WTC11 (cell line): ENCODE results near the gene TADA2A. TPM values are rescaled to one million over a fixed set of nuclear protein-coding genes. Genes with fewer than 3 reads are reported as not detected.

Experiments
- ATAC-seq: fragments of 200-7000 bp; cut with Tn5 transposase; 2 replicates; pipeline ENCODE4 v1.10.0; 2021; ENCODE audit warnings: mild to moderate bottlenecking, moderate library complexity
- CTCF ChIA-PET: fragments of 300-600 bp; sonication (Branson Sonifier 250); formaldehyde crosslinking; loops from one replicate; lab custom pipeline; 2021; ENCODE audit warnings: antibody characterized with exemption; lab: Charles Lee
- POLR2A ChIA-PET: fragments of 350-600 bp; sonication (Branson Sonifier 250); formaldehyde crosslinking; loops from one replicate; lab custom pipeline; 2021; ENCODE audit warnings: antibody characterized with exemption; lab: Charles Lee
- DNase-seq: peaks from one replicate; pipeline ENCODE4 v3.0.0; 2021; ENCODE audit warnings: low spot score
- H3K27ac Mint-ChIP-seq: 2 replicates; pipeline ENCODE4 v1.8.0; 2021; ENCODE audit warnings: mixed read lengths
- H3K27me3 Mint-ChIP-seq: 2 replicates; pipeline ENCODE4 v1.8.0; 2021; ENCODE audit warnings: low read depth, mild to moderate bottlenecking, moderate library complexity, mixed read lengths
- H3K36me3 Mint-ChIP-seq: 2 replicates; pipeline ENCODE4 v1.8.0; 2021; ENCODE audit warnings: mixed read lengths
- H3K4me1 Mint-ChIP-seq: 2 replicates; pipeline ENCODE4 v1.8.0; 2022; ENCODE audit warnings: mixed read lengths
- H3K4me3 Mint-ChIP-seq: 2 replicates; pipeline ENCODE4 v1.8.0; 2021; ENCODE audit warnings: mild to moderate bottlenecking, moderate library complexity, mixed read lengths
- H3K9me3 Mint-ChIP-seq: 2 replicates; pipeline ENCODE4 v1.8.0; 2021; ENCODE audit warnings: mixed read lengths
- ELF4 ChIP-seq: sonication (generic); formaldehyde crosslinking; IDR thresholded peaks from 2 replicates; pipeline ENCODE4 v1.8.1; 2022; ENCODE audit warnings: low read depth, mild to moderate bottlenecking, moderate library complexity, missing genetic modification reagents
- ESRRA ChIP-seq: sonication (generic); formaldehyde crosslinking; IDR thresholded peaks from 2 replicates; pipeline ENCODE4 v1.8.1; 2022; ENCODE audit warnings: mild to moderate bottlenecking, missing genetic modification reagents, borderline replicate concordance
- GABPB1 ChIP-seq: sonication (generic); formaldehyde crosslinking; IDR thresholded peaks from 2 replicates; pipeline ENCODE4 v1.8.1; 2023; ENCODE audit warnings: mild to moderate bottlenecking, missing genetic modification reagents
- NFATC4 ChIP-seq: fragments of 250-450 bp; sonication (Bioruptor Pico); IDR thresholded peaks from 2 replicates; pipeline ENCODE4 v1.9.0; 2021; ENCODE audit warnings: mild to moderate bottlenecking
- NFE2L1 ChIP-seq: sonication (generic); formaldehyde crosslinking; IDR thresholded peaks from 2 replicates; pipeline ENCODE4 v1.8.1; 2023; ENCODE audit warnings: missing genetic modification reagents
- SOX15 ChIP-seq: fragments of 250-450 bp; sonication (Bioruptor Pico); IDR thresholded peaks from 2 replicates; pipeline ENCODE4 v1.9.0; 2021; ENCODE audit warnings: mild to moderate bottlenecking
- SP1 ChIP-seq: sonication (generic); formaldehyde crosslinking; conservative IDR thresholded peaks from 2 replicates; pipeline ENCODE4 v1.8.1; 2022; ENCODE audit warnings: missing genetic modification reagents
- ZBTB21 ChIP-seq: sonication (generic); formaldehyde crosslinking; IDR thresholded peaks from 2 replicates; pipeline ENCODE4 v1.8.1; 2023; ENCODE audit warnings: mild to moderate bottlenecking, missing genetic modification reagents, borderline replicate concordance
- ZNF138 ChIP-seq: sonication (generic); formaldehyde crosslinking; conservative IDR thresholded peaks from 2 replicates; pipeline ENCODE4 v1.8.1; 2022; ENCODE audit warnings: mild to moderate bottlenecking, moderate library complexity, missing genetic modification reagents
- ZNF232 ChIP-seq: sonication (generic); formaldehyde crosslinking; IDR thresholded peaks from 2 replicates; pipeline ENCODE4 v1.8.0; 2022; ENCODE audit warnings: mild to moderate bottlenecking, missing genetic modification reagents
- total RNA-seq: library from RNA; stranded (reverse); gene quantifications from 3 replicates; pipeline ENCODE4 v1.2.3, GENCODE V29; 2021
- TF ChIP-seq, protein P1 (sequence below): fragments of 250-450 bp; sonication (Bioruptor Pico); IDR thresholded peaks from 2 replicates; pipeline ENCODE4 v1.9.0; 2021; ENCODE audit warnings: mild to moderate bottlenecking
- TF ChIP-seq, protein P2 (sequence below): sonication (generic); formaldehyde crosslinking; IDR thresholded peaks from 2 replicates; pipeline ENCODE4 v1.8.1; 2023; ENCODE audit warnings: mild to moderate bottlenecking, moderate library complexity, missing genetic modification reagents
- TF ChIP-seq, protein P3 (sequence below): sonication (generic); formaldehyde crosslinking; IDR thresholded peaks from 2 replicates; pipeline ENCODE4 v1.8.1; 2022; ENCODE audit warnings: mild to moderate bottlenecking, moderate library complexity, missing genetic modification reagents
- TF ChIP-seq, protein P4 (sequence below): fragments of 200-600 bp; IDR thresholded peaks from 2 replicates; pipeline ENCODE4 v1.8.0; 2022; ENCODE audit warnings: antibody characterized with exemption
- TF ChIP-seq, protein P5 (sequence below): sonication (generic); formaldehyde crosslinking; IDR thresholded peaks from 2 replicates; pipeline ENCODE4 v1.8.0; 2023; ENCODE audit warnings: missing genetic modification reagents
- TF ChIP-seq, protein P6 (sequence below): sonication (generic); formaldehyde crosslinking; IDR thresholded peaks from 2 replicates; pipeline ENCODE4 v1.8.1; 2023; ENCODE audit warnings: mild to moderate bottlenecking, missing genetic modification reagents, moderate library complexity
- TF ChIP-seq, protein P7 (sequence below): sonication (generic); formaldehyde crosslinking; IDR thresholded peaks from 2 replicates; pipeline ENCODE4 v1.8.0; 2022; ENCODE audit warnings: mild to moderate bottlenecking, missing genetic modification reagents
- TF ChIP-seq, protein P8 (sequence below): sonication (generic); formaldehyde crosslinking; IDR thresholded peaks from 2 replicates; pipeline ENCODE4 v1.8.1; 2023; ENCODE audit warnings: mild to moderate bottlenecking, missing genetic modification reagents
- TF ChIP-seq, protein P9 (sequence below): sonication (generic); formaldehyde crosslinking; IDR thresholded peaks from 2 replicates; pipeline ENCODE4 v1.8.0; 2022; ENCODE audit warnings: mild to moderate bottlenecking, missing genetic modification reagents

TADA2A gene
- total RNA-seq, 1 experiment from 2014 or later, result 16.5 TPM

DNA sequence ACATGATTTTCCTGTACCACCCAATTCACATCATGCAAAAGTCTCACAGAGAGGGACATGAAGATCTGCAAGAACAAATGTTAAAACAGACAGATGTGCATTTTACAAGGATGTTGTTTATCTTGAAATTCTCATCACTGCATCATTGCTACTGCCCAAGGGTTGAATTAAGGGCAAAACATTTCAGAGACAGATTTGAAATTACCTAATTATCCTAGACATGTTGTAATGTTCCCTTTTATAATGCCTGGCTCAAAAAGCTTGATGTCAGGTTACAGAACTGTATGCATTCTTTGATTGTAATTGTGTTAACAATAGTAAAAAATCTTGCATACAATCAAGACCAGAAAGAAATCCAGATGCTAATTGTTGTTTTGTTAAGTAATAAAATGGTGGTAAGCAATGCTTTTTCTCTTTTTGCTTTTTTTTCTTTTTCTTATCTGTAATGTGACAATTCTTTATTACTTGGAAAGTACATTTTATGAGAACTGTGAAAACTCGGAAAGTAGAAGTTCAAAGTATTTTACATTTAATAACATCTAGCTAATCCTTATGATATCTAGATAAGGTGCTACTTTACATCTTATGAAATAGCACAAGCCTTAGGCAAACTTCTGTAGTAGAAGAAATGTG, 79.4 kb downstream of the TADA2A start (continued):
- TF ChIP-seq, protein P1, sequence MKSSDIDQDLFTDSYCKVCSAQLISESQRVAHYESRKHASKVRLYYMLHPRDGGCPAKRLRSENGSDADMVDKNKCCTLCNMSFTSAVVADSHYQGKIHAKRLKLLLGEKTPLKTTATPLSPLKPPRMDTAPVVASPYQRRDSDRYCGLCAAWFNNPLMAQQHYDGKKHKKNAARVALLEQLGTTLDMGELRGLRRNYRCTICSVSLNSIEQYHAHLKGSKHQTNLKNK (CRISPR knock-in tag), result no peak
- TF ChIP-seq SP1, result no peak
- no peak for TF ChIP-seq ZNF232 (CRISPR knock-in tag)
- TF ChIP-seq, protein P2, sequence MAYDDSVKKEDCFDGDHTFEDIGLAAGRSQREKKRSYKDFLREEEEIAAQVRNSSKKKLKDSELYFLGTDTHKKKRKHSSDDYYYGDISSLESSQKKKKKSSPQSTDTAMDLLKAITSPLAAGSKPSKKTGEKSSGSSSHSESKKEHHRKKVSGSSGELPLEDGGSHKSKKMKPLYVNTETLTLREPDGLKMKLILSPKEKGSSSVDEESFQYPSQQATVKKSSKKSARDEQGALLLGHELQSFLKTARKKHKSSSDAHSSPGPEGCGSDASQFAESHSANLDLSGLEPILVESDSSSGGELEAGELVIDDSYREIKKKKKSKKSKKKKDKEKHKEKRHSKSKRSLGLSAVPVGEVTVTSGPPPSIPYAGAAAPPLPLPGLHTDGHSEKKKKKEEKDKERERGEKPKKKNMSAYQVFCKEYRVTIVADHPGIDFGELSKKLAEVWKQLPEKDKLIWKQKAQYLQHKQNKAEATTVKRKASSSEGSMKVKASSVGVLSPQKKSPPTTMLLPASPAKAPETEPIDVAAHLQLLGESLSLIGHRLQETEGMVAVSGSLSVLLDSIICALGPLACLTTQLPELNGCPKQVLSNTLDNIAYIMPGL, result no peak
- no peak for TF ChIP-seq ESRRA (CRISPR knock-in tag)
- TF ChIP-seq, all 79 proteins: peak for 0

DNA sequence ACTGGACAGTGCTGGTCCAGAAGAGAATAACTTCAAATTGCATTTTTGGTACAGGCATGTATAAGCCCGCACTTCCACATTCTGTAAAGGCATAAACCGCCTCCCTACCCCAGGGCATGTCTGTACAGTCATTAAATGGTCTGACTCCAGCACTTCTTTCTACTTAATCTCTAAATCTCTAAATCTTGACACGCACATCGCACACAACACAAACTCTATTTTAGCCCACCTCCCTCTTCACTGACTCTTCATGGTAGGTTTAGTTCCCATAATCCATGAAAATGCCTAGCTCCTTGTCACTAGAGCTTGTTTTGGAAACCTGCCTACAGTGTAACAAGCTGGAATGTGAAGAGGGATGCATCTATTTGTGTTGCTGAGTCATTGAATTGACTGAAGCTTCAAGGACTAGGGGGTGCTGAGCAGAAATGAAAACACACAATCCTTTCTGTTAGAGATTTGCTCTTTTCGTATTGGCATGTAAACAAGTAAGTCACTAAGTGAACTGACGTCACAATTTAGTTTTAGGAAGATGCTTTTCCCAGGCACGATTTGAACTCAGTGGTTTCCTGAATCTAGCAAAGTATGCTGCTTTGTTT, 81.4 kb downstream of the TADA2A start:
- H3K36me3 Mint-ChIP-seq, result 0 out of 2 replicates have a peak, but pooled peaks cover 4% of the 10 kb centered on the region
- peak overlapping the region; percentile 41; the same call in 1 of the 2 replicates for H3K27ac Mint-ChIP-seq
- TF ChIP-seq NFE2L1, result peak; percentile 75; the same call in 1 of the 2 replicates
- TF ChIP-seq GABPB1 (CRISPR knock-in tag), result peak; percentile 61
- TF ChIP-seq, protein P3, sequence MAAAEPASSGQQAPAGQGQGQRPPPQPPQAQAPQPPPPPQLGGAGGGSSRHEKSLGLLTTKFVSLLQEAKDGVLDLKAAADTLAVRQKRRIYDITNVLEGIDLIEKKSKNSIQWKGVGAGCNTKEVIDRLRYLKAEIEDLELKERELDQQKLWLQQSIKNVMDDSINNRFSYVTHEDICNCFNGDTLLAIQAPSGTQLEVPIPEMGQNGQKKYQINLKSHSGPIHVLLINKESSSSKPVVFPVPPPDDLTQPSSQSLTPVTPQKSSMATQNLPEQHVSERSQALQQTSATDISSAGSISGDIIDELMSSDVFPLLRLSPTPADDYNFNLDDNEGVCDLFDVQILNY, result no peak
- H3K27me3 Mint-ChIP-seq, result peaks cover 4% of the 10 kb centered on the region; the same call in 1 of the 2 replicates
- ATAC-seq, result no peak
- DNase-seq, result no peak
- no peaks in the 10 kb centered on the region for H3K9me3 Mint-ChIP-seq
- H3K4me3 Mint-ChIP-seq, result peak overlapping the region; percentile 82
- peaks cover 46% of the 10 kb centered on the region for H3K4me1 Mint-ChIP-seq
- ChIA-PET POLR2A (interaction anchor here (1.3 kb wide), 1 partner anchor 121 kb away, joined by 5 read pairs; the partner anchor contains the start of gene SYNRG), CTCF (interaction anchor here (0.6 to 1.0 kb wide), 3 partner anchors 19 to 102 kb away, joined by 3 to 4 read pairs (median 3); no protein-coding TSS in a partner anchor)

DNA sequence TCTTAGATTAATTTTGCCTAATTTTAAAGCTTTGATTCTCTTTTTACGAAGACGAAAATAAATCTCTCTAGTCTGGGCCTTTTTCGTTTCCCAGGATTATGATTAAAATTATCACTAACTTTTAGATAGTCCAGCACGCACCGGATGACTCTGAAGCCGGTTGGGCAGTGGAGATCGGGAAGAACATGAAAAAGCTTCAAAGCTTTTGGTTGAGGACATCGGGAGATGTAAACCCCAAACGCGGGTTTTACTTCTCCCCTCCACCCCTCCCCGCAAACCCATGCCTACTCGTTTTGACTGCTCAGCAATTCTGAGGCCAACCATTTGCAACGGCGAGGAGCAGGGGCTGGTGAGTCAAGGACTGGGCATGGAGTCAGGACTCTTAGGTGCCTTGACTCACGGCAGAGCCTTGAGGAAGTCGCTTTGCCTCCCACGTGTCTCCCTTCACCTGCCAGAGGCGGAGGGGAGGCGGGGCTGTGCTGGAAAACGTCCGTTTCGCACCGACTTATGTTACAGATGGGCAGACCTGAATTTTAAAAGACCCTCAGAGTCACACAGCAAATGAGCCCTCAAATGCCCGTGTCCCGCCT, 82.0 kb downstream of the TADA2A start:
- peaks cover 4% of the 10 kb centered on the region; the same call in 1 of the 2 replicates for H3K27me3 Mint-ChIP-seq
- H3K27ac Mint-ChIP-seq, result peak overlapping the region; percentile 41; the same call in 1 of the 2 replicates
- POLR2A ChIA-PET, result interaction anchor here (0.6 to 1.3 kb wide), 2 partner anchors 120 to 121 kb away, joined by 4 to 5 read pairs; partner anchors contain the start of gene SYNRG
- H3K4me1 Mint-ChIP-seq, result peaks cover 40% of the 10 kb centered on the region
- CTCF ChIA-PET, result interaction anchor here (0.6 to 1.0 kb wide), 4 partner anchors 18 to 120 kb away, joined by 3 to 4 read pairs (median 4); partner anchors contain the start of gene SYNRG
- ATAC-seq (peak; percentile 55), DNase-seq (peak; percentile 79)
- 0 out of 2 replicates have a peak, but pooled peaks cover 4% of the 10 kb centered on the region for H3K36me3 Mint-ChIP-seq
- H3K4me3 Mint-ChIP-seq, result peak overlapping the region; percentile 82
- no peaks in the 10 kb centered on the region for H3K9me3 Mint-ChIP-seq
- TF ChIP-seq, protein P4, sequence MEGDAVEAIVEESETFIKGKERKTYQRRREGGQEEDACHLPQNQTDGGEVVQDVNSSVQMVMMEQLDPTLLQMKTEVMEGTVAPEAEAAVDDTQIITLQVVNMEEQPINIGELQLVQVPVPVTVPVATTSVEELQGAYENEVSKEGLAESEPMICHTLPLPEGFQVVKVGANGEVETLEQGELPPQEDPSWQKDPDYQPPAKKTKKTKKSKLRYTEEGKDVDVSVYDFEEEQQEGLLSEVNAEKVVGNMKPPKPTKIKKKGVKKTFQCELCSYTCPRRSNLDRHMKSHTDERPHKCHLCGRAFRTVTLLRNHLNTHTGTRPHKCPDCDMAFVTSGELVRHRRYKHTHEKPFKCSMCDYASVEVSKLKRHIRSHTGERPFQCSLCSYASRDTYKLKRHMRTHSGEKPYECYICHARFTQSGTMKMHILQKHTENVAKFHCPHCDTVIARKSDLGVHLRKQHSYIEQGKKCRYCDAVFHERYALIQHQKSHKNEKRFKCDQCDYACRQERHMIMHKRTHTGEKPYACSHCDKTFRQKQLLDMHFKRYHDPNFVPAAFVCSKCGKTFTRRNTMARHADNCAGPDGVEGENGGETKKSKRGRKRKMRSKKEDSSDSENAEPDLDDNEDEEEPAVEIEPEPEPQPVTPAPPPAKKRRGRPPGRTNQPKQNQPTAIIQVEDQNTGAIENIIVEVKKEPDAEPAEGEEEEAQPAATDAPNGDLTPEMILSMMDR, result no peak
- TF ChIP-seq, protein P5, sequence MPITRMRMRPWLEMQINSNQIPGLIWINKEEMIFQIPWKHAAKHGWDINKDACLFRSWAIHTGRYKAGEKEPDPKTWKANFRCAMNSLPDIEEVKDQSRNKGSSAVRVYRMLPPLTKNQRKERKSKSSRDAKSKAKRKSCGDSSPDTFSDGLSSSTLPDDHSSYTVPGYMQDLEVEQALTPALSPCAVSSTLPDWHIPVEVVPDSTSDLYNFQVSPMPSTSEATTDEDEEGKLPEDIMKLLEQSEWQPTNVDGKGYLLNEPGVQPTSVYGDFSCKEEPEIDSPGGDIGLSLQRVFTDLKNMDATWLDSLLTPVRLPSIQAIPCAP (CRISPR knock-in tag), result 0 out of 2 replicates have a peak, but pooled peaks have one; percentile 30
- TF ChIP-seq, protein P6, sequence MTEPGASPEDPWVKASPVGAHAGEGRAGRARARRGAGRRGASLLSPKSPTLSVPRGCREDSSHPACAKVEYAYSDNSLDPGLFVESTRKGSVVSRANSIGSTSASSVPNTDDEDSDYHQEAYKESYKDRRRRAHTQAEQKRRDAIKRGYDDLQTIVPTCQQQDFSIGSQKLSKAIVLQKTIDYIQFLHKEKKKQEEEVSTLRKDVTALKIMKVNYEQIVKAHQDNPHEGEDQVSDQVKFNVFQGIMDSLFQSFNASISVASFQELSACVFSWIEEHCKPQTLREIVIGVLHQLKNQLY, result no peak
- TF ChIP-seq, protein P7, sequence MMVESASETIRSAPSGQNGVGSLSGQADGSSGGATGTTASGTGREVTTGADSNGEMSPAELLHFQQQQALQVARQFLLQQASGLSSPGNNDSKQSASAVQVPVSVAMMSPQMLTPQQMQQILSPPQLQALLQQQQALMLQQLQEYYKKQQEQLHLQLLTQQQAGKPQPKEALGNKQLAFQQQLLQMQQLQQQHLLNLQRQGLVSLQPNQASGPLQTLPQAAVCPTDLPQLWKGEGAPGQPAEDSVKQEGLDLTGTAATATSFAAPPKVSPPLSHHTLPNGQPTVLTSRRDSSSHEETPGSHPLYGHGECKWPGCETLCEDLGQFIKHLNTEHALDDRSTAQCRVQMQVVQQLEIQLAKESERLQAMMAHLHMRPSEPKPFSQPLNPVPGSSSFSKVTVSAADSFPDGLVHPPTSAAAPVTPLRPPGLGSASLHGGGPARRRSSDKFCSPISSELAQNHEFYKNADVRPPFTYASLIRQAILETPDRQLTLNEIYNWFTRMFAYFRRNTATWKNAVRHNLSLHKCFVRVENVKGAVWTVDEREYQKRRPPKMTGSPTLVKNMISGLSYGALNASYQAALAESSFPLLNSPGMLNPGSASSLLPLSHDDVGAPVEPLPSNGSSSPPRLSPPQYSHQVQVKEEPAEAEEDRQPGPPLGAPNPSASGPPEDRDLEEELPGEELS, result peak; percentile 51; the same call in 1 of the 2 replicates
- TF ChIP-seq SOX15 (CRISPR knock-in tag), result no peak
- no peak for TF ChIP-seq ZNF138 (CRISPR knock-in tag)
- no peak for TF ChIP-seq ZBTB21 (CRISPR knock-in tag)
- 0 out of 2 replicates have a peak, but pooled peaks have one; percentile 7 for TF ChIP-seq GABPB1 (CRISPR knock-in tag)
- TF ChIP-seq, protein P1 (CRISPR knock-in tag), result no peak
- TF ChIP-seq, protein P8, sequence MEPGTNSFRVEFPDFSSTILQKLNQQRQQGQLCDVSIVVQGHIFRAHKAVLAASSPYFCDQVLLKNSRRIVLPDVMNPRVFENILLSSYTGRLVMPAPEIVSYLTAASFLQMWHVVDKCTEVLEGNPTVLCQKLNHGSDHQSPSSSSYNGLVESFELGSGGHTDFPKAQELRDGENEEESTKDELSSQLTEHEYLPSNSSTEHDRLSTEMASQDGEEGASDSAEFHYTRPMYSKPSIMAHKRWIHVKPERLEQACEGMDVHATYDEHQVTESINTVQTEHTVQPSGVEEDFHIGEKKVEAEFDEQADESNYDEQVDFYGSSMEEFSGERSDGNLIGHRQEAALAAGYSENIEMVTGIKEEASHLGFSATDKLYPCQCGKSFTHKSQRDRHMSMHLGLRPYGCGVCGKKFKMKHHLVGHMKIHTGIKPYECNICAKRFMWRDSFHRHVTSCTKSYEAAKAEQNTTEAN (CRISPR knock-in tag), result no peak
- TF ChIP-seq, protein P9, sequence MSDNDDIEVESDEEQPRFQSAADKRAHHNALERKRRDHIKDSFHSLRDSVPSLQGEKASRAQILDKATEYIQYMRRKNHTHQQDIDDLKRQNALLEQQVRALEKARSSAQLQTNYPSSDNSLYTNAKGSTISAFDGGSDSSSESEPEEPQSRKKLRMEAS (CRISPR knock-in tag), result no peak; the same call in none of the 2 replicates
- no peak; the same call in 1 of the 2 replicates for TF ChIP-seq ELF4
- TF ChIP-seq NFATC4, result no peak
